Activated naive CD4-positive, alpha-beta T cell (primary cell): ENCODE measurements around the gene RBM17.
"Not testable (repeated sequence)": the region's sequence is repeated elsewhere in the genome, so short reads cannot be mapped to it uniquely, and the experiment has no call there.

Source experiments
- DNase-seq, 4 experiments: peaks; one replicate each; lab custom pipeline; 2025; lab: John Stamatoyannopoulos, UW

Gene RBM17

DNA sequence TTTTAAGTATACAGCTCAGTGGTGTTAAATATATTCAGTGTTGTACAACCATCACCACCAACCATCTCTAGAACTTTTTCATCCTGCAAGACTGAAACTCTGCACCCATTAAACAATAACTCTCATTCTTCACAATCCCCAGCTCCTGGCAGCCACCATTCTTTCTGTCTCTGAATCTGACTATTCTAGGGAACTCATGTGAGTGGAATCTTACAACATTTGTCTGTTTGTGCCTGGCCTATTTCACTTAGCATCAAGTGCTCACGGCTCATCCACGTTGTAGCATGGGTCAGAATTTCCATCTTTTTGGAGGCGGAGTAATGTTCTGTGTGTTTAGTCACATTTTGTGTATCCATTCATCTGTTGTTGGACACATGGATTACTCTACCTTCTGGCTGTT is 73.1 kb downstream of the RBM17 start:
- DNase-seq, result no peak

DNA sequence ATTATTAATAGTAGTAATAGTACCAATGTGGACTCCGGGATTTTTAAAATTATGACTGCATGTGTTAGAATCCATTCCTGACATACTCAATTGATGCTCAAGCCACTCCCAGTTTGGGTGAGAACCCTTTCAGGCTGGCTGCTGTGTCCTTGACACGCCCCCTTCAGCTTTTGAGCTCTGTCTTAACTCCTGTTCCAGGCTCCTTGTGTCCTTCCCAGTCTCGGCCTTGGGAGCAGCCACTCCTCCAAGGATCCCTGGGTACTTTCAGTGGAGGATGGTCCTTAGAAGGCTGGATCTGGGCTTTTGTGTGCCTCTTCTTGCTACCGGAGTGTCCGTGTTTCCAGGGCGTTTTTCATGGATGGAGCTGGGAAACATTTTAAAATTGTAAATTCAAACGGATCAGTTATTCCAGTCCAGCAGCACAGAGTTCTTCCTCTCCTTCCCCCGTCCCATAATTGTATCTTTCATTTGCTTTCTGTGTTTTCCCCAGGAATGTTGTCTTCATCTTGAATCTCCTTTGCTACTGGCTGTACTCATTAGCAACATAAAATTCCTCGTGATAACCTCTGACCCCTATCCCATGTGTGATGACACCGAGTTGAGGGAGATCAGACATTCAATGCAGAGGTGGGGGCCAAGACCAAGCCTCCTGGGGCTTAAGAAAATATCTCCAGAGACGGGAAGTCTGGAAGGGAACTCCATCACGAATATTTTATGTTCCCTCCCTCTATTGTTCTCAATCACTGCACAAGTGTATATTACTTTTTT is 73.9 kb downstream of the RBM17 start:
- no peak for DNase-seq

DNA sequence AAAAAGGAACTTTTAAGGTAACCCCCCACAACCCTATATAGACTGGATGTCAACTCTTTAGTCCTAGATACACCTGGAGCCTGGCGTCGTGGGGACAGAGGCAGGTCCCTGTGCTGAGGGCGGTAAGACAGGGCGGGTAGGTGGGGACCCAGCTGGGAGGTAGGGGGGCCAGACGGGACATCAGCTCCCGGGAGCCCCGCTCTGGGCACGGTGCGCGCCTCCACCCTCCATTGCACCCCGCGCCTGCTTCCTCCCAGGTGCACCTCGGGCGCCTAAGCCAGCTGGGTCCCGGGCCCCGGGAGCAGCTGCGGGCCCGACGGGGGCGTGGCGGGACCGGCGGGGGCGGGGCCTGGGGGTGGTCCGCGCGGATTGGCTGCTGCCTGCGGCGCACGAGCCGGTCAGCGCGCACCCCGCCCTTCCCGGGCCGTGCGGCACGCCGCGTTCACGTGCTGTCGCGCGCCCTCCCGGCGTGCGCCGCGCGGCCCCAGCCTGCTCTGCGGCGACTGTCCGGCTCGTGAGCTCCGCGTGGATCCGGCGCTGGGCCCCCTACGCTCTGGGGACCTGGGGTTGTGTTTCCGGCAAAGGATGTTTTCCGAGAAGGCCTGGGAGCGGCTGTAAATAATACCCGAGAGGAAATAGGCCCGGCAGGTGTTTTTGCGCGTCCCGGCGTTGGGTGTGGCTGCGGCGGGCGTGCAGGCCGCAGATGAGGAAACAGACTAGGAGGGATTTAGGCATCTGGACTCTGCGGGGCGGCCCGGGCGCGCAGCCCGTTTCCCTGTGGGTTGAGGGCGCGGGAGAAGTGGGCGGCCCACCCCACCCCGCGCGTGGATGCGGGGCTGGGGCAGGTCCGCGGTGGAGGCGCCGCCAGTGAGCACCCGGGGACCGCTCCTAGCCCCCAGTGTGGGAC is 74.8 kb downstream of the RBM17 start:
- DNase-seq, result peak; percentile 77 to 95 (median 84)

DNA sequence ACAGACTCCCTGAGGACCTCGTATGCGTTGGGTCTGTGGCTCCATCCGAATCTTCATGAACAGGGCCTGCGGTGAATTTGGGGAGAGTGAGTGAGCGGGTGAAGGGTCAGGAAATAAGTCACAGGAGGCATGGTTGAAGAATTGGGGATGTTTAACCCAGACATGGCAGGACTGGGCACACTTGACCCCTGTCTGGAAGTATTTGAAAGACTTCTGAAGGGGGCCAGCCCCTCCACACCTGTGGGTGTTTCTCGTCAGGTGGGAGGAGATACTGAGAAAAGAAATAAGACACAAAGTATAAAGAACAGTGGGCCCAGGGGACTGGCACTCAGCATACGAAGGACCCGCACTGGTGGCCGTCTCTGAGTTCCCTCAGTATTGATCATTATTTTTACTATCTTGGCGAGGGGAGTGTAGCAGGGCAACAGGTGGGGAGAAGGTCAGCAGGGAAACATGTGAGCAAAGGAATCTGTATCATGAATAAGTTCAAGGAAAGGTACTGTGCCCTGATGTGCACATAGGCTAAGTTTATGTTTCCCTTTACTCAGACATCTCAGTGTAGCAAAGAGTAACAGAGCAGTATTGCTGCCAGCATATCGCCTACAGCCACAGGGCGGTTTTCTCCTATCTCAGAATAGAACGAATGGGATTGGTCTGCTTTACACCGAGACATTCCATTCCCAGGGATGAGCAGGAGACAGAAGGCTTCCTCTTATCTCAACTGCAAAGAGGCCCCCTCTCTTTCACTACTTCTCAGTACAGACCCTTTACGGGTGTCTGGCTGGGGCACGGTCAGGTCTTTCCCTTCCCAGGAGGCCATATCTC is 75.6 kb downstream of the RBM17 start:
- no peak for DNase-seq

DNA sequence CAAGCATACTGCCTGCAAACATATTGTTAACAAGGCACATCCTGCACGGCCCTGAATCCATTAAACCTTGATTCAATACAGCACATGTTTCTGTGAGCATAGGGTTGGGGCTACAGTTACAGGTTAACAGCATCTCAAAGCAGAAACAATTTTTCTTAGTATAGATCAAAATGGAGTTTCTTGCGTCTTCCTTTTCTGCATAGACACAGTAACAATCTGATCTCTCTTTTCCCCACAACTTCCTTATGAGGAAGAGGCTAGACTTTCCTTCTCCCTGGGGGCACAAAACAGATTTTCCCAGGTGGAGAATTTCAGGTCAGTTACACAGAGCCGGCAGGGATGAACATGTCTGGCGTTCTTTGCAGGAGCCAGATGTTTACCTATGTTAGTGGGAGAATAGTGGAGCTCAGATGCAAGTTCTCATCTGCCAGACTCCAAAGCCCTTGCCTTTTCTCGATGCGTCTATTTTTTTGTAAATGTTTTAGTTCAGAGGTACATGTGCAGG is 76.4 kb downstream of the RBM17 start:
- DNase-seq, result no peak

DNA sequence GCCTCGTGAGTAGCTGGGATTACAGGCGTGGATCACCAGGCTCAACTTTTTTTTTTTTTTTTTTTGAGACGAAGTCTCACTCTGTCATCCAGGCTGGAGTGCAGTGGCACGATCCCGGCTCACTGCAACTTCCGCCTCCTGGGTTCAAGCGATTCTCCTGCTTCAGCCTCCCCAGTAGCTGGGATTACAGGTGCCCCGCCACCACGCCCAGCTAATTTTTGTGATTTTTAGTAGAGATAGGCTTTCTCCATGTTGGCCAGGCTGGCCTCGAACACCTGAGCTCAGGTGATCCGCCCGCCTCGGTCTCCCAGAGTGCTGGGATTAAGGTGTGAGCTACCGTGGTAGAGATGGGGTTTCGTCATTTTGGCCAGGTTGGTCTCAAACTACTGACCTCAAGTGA is 77.1 kb downstream of the RBM17 start:
- DNase-seq, result not testable (repeated sequence)
